Measurements from ENCODE around the gene ZNF608. TPM values are rescaled to one million over a fixed set of nuclear protein-coding genes. Genes with fewer than 3 reads are reported as not detected.
A peak's percentile ranks its signal among the peaks of the same experiment; 100 is the strongest.

Gene ZNF608
- total and polyA plus RNA-seq, 8 donors = 5.5 to 386 (median 22.9) TPM

- intact Hi-C loops (cut with DNase I; ENCODE audit: low total_unique reads) = no loop called here
- peak in 1 of 2 donors; percentile 75 for DNase-seq
- peaks cover 16 to 76% (median 54%) of the 10 kb centered on the region in 4 donors for H3K4me1 ChIP-seq
Measured at GRCh38 chr5:124742983-124743601, 3.3 kb downstream of the ZNF608 start.

DNA sequence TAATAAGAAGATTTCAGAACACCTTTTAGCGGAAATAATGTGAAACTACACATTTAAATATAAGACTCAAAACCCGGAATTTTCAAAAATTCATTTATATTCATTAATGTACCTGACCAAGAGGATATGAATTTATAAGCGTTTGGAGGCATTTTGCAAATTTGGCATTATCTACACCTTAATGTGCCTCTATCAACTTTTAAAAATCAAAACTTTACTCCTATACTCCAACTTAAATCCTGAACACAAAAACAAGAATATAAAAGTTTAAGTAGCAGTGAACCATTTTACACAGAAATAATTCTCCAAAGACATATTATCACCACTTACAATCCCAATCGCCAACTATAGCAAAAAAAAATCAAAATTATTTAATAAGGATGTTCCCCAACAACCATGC is 3.9 kb downstream of the ZNF608 start:
- H3K4me3 ChIP-seq = peak overlapping the region; percentile 58 to 70 (median 63)
- no peak for DNase-seq
- WGBS, 5 donors = 26 to 58% (median 37%) methylated on average over 4 of the region's 4 CpGs
- intact Hi-C loops (cut with DNase I; ENCODE audit: low total_unique reads) = no loop called here
- TF ChIP-seq POLR2AphosphoS5 (IDR thresholded peaks at IDR 0.05) (no peak), POLR2A (IDR thresholded peaks at IDR 0.05) (no peak), EP300 (IDR thresholded peaks at IDR 0.05) (no peak)
- TF ChIP-seq, protein P1, sequence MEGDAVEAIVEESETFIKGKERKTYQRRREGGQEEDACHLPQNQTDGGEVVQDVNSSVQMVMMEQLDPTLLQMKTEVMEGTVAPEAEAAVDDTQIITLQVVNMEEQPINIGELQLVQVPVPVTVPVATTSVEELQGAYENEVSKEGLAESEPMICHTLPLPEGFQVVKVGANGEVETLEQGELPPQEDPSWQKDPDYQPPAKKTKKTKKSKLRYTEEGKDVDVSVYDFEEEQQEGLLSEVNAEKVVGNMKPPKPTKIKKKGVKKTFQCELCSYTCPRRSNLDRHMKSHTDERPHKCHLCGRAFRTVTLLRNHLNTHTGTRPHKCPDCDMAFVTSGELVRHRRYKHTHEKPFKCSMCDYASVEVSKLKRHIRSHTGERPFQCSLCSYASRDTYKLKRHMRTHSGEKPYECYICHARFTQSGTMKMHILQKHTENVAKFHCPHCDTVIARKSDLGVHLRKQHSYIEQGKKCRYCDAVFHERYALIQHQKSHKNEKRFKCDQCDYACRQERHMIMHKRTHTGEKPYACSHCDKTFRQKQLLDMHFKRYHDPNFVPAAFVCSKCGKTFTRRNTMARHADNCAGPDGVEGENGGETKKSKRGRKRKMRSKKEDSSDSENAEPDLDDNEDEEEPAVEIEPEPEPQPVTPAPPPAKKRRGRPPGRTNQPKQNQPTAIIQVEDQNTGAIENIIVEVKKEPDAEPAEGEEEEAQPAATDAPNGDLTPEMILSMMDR (IDR thresholded peaks at IDR 0.05) = no peak
- no peaks in the 10 kb centered on the region for H3K36me3 ChIP-seq
- H3K27me3 ChIP-seq = peaks cover 0 to 5% (median 0%) of the 10 kb centered on the region in 3 donors
- peak overlapping the region in 4 of 5 donors; percentile 91 to 97 (median 93) for H3K27ac ChIP-seq
- peaks cover 21 to 81% (median 57%) of the 10 kb centered on the region in 4 donors for H3K4me1 ChIP-seq
- H3K9me3 ChIP-seq = no peaks in the 10 kb centered on the region

More at GRCh38 chr5:124742983-124743601, 3.3 kb downstream of the ZNF608 start:
- no peaks in the 10 kb centered on the region for H3K9me3 ChIP-seq
- H3K4me3 ChIP-seq = peak overlapping the region; percentile 58 to 70 (median 63)
- H3K27ac ChIP-seq = peak overlapping the region; percentile 66 to 97 (median 93)
- WGBS, 5 donors = 12 to 22% (median 16%) methylated on average over 8 of the region's 8 CpGs
- TF ChIP-seq, protein P1 (IDR thresholded peaks at IDR 0.05) = no peak
- TF ChIP-seq POLR2AphosphoS5 (IDR thresholded peaks at IDR 0.05) = peak in 2 of 3 donors; percentile 64 to 87
- no peak for TF ChIP-seq EP300 (IDR thresholded peaks at IDR 0.05)
- H3K36me3 ChIP-seq = no peaks in the 10 kb centered on the region
- peaks cover 0 to 5% (median 0%) of the 10 kb centered on the region in 3 donors for H3K27me3 ChIP-seq

DNA sequence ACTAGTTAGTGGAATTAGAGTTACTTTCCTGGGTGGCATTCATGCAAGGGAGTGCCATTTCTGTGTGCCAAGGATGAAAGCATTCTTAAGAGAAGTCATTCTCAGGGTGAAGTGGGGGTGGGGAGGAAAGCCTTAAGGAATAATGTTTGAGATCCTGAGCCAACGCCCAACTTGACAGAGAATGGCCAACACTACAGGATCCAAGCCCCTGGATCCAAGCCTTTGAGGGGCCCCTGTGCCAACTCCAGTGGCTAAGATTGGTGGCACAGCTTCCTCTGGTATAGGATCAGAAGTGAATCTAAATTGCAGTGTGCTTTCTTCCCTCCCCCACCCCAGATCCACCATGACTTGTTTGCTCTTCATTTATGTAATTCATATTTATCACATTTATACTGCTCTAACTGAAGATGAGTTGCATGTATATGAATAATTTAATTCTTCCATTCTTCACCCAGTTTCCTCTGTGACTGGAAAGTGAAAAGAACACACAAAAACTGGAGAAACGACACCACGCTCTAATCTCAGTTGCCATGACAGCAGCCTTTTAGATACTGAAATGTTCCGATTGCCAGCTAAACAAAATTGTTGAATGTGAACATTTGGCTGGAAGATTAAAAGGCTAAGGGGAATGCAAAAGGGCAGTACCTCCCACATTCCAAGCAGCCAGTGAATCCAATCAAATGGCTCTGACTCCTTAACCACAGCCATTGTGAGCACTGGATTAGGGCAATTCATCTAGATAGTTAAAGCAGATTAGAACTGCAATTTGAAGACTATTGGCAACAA is 4.5 kb downstream of the ZNF608 start:
- Histone ChIP-seq H3K36me3 (no peaks in the 10 kb centered on the region), H3K27me3 (peaks cover 0 to 5% (median 0%) of the 10 kb centered on the region in 3 donors), H3K4me3 (peak overlapping the region; percentile 58 to 70 (median 63)), H3K9me3 (no peaks in the 10 kb centered on the region), H3K27ac (peak overlapping the region; percentile 88 to 97 (median 93)), H3K4me1 (peaks cover 23 to 88% (median 60%) of the 10 kb centered on the region in 4 donors)
- WGBS, 5 donors = 12 to 27% (median 21%) methylated on average over 4 of the region's 4 CpGs
- TF ChIP-seq POLR2AphosphoS5 (IDR thresholded peaks at IDR 0.05) = peak; percentile 61 to 93 (median 80)
- TF ChIP-seq, protein P1 (IDR thresholded peaks at IDR 0.05) = no peak
- DNase-seq = peak; percentile 55 to 88
- intact Hi-C loops (cut with DNase I; ENCODE audit: low total_unique reads) = no loop called here

DNA sequence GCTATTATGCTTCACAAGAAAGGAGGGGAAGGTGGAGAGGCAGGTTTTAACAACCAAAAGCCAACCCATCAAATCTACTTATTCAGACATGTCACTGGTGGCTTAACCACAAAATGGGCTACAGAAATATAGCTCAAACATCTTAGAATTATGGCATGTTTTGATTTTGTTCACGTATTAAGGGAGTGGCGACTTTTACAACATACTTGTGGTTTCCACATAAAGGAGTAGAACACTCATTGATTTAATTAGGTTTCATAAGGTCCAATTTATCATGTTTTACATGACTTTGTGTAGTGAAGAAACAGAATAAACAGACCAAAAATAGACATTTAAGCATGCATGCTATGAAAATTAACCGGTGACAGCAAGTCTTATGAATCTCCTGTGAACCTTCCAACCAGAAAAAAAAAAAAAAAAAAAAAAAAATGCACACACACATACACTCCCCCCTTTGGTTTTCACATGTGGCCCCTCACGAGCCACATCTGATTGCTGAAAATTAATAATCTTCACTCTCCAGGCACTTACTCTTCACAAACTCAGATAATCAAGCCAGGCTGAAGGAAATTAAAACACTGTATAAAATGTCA is 5.4 kb downstream of the ZNF608 start:
- DNase-seq = peak in 1 of 2 donors; percentile 32
- H3K4me1 ChIP-seq = peaks cover 29 to 96% (median 65%) of the 10 kb centered on the region in 4 donors
- TF ChIP-seq POLR2A (IDR thresholded peaks at IDR 0.05) = no peak
- no peak for TF ChIP-seq EP300 (IDR thresholded peaks at IDR 0.05)
- TF ChIP-seq, protein P1 (IDR thresholded peaks at IDR 0.05) = no peak
- TF ChIP-seq POLR2AphosphoS5 (IDR thresholded peaks at IDR 0.05) = no peak
- H3K9me3 ChIP-seq = no peaks in the 10 kb centered on the region
- intact Hi-C loops (cut with DNase I; ENCODE audit: low total_unique reads) = no loop called here
- H3K4me3 ChIP-seq = peak overlapping the region in 2 of 4 donors; percentile 60 to 70
- H3K36me3 ChIP-seq = no peaks in the 10 kb centered on the region
- peak overlapping the region in 4 of 5 donors; percentile 91 to 97 (median 93) for H3K27ac ChIP-seq
- H3K27me3 ChIP-seq = peaks cover 0 to 5% (median 0%) of the 10 kb centered on the region in 3 donors
- 47 to 62% (median 57%) methylated on average over 4 of the region's 4 CpGs for WGBS, 5 donors
